ENCODE results near the gene PTBP1. TPM values are rescaled to one million over a fixed set of nuclear protein-coding genes. Genes with fewer than 3 reads are reported as not detected.

The PTBP1 gene
- polyA plus RNA-seq, 1 donor from 2014 or later, result 27.3 TPM

DNA sequence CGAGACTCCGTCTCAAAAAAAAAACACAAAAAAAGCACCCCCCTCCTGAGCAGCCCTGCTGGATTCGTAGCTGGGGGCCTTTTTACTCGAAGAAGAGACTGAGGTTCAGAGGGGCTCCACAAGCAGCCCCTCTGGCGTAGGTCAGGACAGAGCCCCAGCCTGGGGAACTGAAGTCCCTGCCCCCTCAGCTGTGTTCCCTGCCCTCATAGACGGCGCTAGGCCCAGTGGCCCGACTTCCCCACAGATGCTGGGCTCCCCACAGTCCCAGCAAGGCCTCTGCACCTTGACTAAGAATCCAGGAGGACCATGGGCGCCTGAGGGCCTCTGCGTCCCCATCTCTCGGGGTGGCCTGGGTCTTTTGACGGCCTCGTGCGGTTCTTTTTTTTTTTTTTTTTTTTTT, 47.4 kb upstream of the PTBP1 start:
- Histone ChIP-seq H3K9me3 (ENCODE audit: low read length) (peaks cover 22% of the 10 kb centered on the region), H3K79me2 (replicated peaks; ENCODE audit: insufficient read depth, low read length) (no peaks in the 10 kb centered on the region), H3K4me2 (ENCODE audit: low read length) (no peak overlapping the region), H3K9ac (ENCODE audit: low read length) (no peak overlapping the region), H3K27ac (ENCODE audit: low read length) (no peak overlapping the region), H3K27me3 (ENCODE audit: insufficient read depth, low read depth, low read length) (no peaks in the 10 kb centered on the region), H4K20me1 (ENCODE audit: insufficient read depth) (no peaks in the 10 kb centered on the region), H3K36me3 (ENCODE audit: insufficient read depth, low read length) (peaks cover 11% of the 10 kb centered on the region), H3K9me2 (ENCODE audit: insufficient read depth, low read length) (no peaks in the 10 kb centered on the region), H2AFZ (ENCODE audit: low read depth, low read length) (no peak overlapping the region), H3F3A (ENCODE audit: insufficient read depth, low read length, poor library complexity, severe bottlenecking) (no peaks in the 10 kb centered on the region), H3K4me3 (ENCODE audit: low read length) (no peak overlapping the region)
- TF ChIP-seq MXI1 (conservative IDR thresholded peaks at IDR 0.05; ENCODE audit: poor library complexity, severe bottlenecking) (no peak), RAD21 (conservative IDR thresholded peaks at IDR 0.05) (no peak), EZH2 (IDR thresholded peaks at IDR 0.05; ENCODE audit: borderline replicate concordance, insufficient read depth, low read length, poor library complexity, severe bottlenecking) (no peak), POLR2AphosphoS5 (IDR thresholded peaks at IDR 0.05) (no peak), SMC3 (conservative IDR thresholded peaks at IDR 0.05; ENCODE audit: poor library complexity) (no peak), EP300 (conservative IDR thresholded peaks at IDR 0.05; ENCODE audit: poor library complexity, severe bottlenecking) (no peak), TAF1 (IDR thresholded peaks at IDR 0.05; ENCODE audit: low read depth) (no peak)
- TF ChIP-seq, protein P1, sequence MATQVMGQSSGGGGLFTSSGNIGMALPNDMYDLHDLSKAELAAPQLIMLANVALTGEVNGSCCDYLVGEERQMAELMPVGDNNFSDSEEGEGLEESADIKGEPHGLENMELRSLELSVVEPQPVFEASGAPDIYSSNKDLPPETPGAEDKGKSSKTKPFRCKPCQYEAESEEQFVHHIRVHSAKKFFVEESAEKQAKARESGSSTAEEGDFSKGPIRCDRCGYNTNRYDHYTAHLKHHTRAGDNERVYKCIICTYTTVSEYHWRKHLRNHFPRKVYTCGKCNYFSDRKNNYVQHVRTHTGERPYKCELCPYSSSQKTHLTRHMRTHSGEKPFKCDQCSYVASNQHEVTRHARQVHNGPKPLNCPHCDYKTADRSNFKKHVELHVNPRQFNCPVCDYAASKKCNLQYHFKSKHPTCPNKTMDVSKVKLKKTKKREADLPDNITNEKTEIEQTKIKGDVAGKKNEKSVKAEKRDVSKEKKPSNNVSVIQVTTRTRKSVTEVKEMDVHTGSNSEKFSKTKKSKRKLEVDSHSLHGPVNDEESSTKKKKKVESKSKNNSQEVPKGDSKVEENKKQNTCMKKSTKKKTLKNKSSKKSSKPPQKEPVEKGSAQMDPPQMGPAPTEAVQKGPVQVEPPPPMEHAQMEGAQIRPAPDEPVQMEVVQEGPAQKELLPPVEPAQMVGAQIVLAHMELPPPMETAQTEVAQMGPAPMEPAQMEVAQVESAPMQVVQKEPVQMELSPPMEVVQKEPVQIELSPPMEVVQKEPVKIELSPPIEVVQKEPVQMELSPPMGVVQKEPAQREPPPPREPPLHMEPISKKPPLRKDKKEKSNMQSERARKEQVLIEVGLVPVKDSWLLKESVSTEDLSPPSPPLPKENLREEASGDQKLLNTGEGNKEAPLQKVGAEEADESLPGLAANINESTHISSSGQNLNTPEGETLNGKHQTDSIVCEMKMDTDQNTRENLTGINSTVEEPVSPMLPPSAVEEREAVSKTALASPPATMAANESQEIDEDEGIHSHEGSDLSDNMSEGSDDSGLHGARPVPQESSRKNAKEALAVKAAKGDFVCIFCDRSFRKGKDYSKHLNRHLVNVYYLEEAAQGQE (IDR thresholded peaks at IDR 0.05; ENCODE audit: borderline replicate concordance), result no peak
- TF ChIP-seq, protein P2, sequence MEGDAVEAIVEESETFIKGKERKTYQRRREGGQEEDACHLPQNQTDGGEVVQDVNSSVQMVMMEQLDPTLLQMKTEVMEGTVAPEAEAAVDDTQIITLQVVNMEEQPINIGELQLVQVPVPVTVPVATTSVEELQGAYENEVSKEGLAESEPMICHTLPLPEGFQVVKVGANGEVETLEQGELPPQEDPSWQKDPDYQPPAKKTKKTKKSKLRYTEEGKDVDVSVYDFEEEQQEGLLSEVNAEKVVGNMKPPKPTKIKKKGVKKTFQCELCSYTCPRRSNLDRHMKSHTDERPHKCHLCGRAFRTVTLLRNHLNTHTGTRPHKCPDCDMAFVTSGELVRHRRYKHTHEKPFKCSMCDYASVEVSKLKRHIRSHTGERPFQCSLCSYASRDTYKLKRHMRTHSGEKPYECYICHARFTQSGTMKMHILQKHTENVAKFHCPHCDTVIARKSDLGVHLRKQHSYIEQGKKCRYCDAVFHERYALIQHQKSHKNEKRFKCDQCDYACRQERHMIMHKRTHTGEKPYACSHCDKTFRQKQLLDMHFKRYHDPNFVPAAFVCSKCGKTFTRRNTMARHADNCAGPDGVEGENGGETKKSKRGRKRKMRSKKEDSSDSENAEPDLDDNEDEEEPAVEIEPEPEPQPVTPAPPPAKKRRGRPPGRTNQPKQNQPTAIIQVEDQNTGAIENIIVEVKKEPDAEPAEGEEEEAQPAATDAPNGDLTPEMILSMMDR (IDR thresholded peaks at IDR 0.05; ENCODE audit: poor library complexity, severe bottlenecking), result no peak

DNA sequence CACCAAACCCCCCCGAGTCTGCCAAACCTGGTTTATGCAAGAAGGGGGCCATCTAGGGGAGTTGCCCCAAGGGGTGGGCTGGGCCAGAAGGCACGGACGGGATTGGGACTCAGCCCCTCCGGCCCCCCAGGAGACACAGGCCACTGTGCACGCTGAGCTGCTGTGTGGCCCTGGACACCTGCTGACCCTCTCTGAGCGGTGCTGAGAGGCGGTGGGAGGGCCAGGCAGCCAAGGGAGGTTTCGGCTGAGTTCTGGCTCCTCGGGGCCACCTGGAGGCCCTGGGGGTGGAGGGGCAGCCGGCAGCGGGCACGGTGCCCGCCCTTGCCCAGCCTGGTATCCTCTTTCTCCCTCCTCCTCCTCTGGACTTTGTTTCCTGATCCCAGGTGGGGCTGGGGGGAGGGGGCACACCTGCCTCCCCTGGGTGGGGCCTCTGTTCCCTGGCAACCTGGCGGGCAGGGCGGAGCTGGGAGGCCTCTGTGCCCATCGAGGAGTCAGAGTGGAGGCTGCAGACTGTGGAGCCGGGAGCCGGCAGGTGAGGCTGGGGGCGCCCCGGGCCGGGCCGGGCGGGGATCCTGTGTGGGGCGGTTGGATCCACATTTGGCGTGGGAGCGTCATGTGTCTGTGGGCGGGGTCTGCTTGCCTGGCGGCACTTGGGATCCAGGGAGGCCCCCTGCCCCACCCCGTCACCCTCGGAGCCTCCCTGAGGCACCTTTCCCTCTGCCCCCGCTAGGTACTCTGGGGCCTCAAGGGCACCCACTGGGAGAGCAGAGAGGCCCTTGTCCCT, 46.4 kb upstream of the PTBP1 start, which contains the start of gene MISP:
TSS of gene MISP (plus strand) at position 473 of the 784 bp plus-strand sequence. CDS start 5,835 bp downstream, outside the sequence.
- no peaks in the 10 kb centered on the region for H4K20me1 ChIP-seq (ENCODE audit: insufficient read depth)
- peaks cover 22% of the 10 kb centered on the region for H3K9me3 ChIP-seq (ENCODE audit: low read length)
- no peak within 1 kb of the TSS for H3K4me3 ChIP-seq (ENCODE audit: low read length)
- H3K36me3 ChIP-seq (ENCODE audit: insufficient read depth, low read length), result peaks cover 11% of the 10 kb centered on the region
- no peak within 1 kb of the TSS for H3K9ac ChIP-seq (ENCODE audit: low read length)
- H3K27ac ChIP-seq (ENCODE audit: low read length), result no peak within 1 kb of the TSS
- H3K79me2 ChIP-seq (replicated peaks; ENCODE audit: insufficient read depth, low read length), result no peaks in the 10 kb centered on the region
- no peaks in the 10 kb centered on the region for H3F3A ChIP-seq (ENCODE audit: insufficient read depth, low read length, poor library complexity, severe bottlenecking)
- H3K4me2 ChIP-seq (ENCODE audit: low read length), result no peak within 1 kb of the TSS
- TF ChIP-seq EZH2 (IDR thresholded peaks at IDR 0.05; ENCODE audit: borderline replicate concordance, insufficient read depth, low read length, poor library complexity, severe bottlenecking) (no peak), TAF1 (IDR thresholded peaks at IDR 0.05; ENCODE audit: low read depth) (no peak), RAD21 (conservative IDR thresholded peaks at IDR 0.05) (no peak), EP300 (conservative IDR thresholded peaks at IDR 0.05; ENCODE audit: poor library complexity, severe bottlenecking) (no peak)
- TF ChIP-seq, protein P1 (IDR thresholded peaks at IDR 0.05; ENCODE audit: borderline replicate concordance), result no peak
- TF ChIP-seq, protein P2 (IDR thresholded peaks at IDR 0.05; ENCODE audit: poor library complexity, severe bottlenecking), result no peak
- H3K27me3 ChIP-seq (ENCODE audit: insufficient read depth, low read depth, low read length), result no peaks in the 10 kb centered on the region
- H2AFZ ChIP-seq (ENCODE audit: low read depth, low read length), result no peak within 1 kb of the TSS
- H3K9me2 ChIP-seq (ENCODE audit: insufficient read depth, low read length), result no peaks in the 10 kb centered on the region
